SK-N-MC (cell line): ENCODE measurements around the gene MAFG.

Source experiments
- EZH2 ChIP-seq: fragments of 200-600 bp; sonication (generic); IDR thresholded peaks from one replicate; pipeline ENCODE4 v1.6.1; 2017; ENCODE audit warnings: antibody characterized with exemption
- FOXP2 ChIP-seq: optimal IDR thresholded peaks from 2 replicates; pipeline ENCODE3; 2011; ENCODE audit warnings: mild to moderate bottlenecking, moderate library complexity; ENCODE audit not compliant: insufficient read depth; ENCODE audit errors: extremely low read length, control extremely low read depth
- POLR2AphosphoS5 ChIP-seq: IDR thresholded peaks from 2 replicates; pipeline ENCODE4 v1.6.1; 2012; ENCODE audit warnings: mild to moderate bottlenecking, low read depth, low read length, borderline replicate concordance

GRCh38 chr17:81921537-81921862, 6.0 kb downstream of the MAFG start:
- TF ChIP-seq FOXP2 (no peak), EZH2 (no peak), POLR2AphosphoS5 (no peak)
